GM13976 (cell line): ENCODE measurements around the gene ISM2.
"Not testable (repeated sequence)": the region's sequence is repeated elsewhere in the genome, so short reads cannot be mapped to it uniquely, and the experiment has no call there.

ENCODE experiments used
- DNase-seq: peaks from one replicate; pipeline ENCODE4 v3.0.0; 2012; ENCODE audit warnings: low spot score
- in situ Hi-C: fragments of 300-500 bp; cut with MboI; formaldehyde crosslinking; loops from one replicate; pipeline ENCODE4 v1.12.0; 2022; ENCODE audit warnings: low sequenced_read_pairs, mixed read lengths, inconsistent platforms; ENCODE audit not compliant: unreplicated experiment
- TF ChIP-seq, protein P1 (sequence below): IDR thresholded peaks from 2 replicates; pipeline ENCODE4 v1.5.1; 2012; ENCODE audit warnings: borderline replicate concordance, mild to moderate bottlenecking; ENCODE audit not compliant: insufficient read depth; ENCODE audit errors: extremely low read depth, missing control alignments, control extremely low read depth

ISM2 gene

GRCh38 chr14:77498120-77498979 lies at the start of gene ISM2:
Gene ISM2, minus strand, starts transcription at chr14:77498816. Its CDS starts 23 bp downstream, at chr14:77498793.
- TF ChIP-seq, protein P1, sequence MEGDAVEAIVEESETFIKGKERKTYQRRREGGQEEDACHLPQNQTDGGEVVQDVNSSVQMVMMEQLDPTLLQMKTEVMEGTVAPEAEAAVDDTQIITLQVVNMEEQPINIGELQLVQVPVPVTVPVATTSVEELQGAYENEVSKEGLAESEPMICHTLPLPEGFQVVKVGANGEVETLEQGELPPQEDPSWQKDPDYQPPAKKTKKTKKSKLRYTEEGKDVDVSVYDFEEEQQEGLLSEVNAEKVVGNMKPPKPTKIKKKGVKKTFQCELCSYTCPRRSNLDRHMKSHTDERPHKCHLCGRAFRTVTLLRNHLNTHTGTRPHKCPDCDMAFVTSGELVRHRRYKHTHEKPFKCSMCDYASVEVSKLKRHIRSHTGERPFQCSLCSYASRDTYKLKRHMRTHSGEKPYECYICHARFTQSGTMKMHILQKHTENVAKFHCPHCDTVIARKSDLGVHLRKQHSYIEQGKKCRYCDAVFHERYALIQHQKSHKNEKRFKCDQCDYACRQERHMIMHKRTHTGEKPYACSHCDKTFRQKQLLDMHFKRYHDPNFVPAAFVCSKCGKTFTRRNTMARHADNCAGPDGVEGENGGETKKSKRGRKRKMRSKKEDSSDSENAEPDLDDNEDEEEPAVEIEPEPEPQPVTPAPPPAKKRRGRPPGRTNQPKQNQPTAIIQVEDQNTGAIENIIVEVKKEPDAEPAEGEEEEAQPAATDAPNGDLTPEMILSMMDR = no peak
- in situ Hi-C loops = no loop called here
- DNase-seq = peak; percentile 82

DNA sequence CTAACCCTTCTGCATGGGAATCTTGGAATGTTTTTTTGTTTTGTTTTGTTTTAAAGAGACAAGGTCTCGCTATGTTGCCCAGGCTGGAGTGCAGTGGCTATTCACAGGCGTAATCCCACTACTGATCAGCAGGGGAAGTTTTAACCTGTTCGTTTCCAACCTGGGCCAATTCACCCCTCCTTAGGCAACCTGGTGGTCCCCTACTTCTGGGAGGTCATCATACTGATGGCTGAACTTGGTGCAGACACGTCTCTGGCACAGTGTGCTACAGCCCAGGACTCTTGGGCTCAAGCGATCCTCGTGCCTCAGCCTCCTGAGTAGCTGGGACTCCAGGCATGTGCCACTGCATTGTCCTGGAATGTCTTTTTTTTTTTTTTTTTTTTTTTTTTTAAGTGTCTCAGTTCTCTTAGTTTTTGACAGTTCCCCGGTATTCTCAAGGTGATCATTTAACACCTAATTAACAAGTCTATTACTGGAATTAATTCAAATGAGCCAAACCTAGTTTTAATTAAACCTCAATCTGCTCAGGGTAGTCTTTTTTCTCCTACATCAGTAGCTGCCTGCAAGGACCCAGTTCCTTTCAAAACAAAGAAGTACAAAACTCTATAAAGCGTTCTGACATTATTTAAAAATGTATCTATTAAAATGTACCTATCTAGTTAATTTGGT lies 49.0 kb upstream of the ISM2 start:
- DNase-seq = no peak
- in situ Hi-C loops = no loop called here
- TF ChIP-seq, protein P1 = no peak

GRCh38 chr14:77545171-77545570 lies 46.6 kb upstream of the ISM2 start:
- DNase-seq, in situ Hi-C loops: not testable (repeated sequence)

- TF ChIP-seq, protein P1 = no peak
- in situ Hi-C loops = no loop called here
- DNase-seq = no peak
Measured at GRCh38 chr14:77544571-77544970, 46.0 kb upstream of the ISM2 start.

- DNase-seq = no peak
- TF ChIP-seq, protein P1 = no peak
- in situ Hi-C loops = no loop called here
Measured at GRCh38 chr14:77543637-77544334, 45.2 kb upstream of the ISM2 start.

DNA sequence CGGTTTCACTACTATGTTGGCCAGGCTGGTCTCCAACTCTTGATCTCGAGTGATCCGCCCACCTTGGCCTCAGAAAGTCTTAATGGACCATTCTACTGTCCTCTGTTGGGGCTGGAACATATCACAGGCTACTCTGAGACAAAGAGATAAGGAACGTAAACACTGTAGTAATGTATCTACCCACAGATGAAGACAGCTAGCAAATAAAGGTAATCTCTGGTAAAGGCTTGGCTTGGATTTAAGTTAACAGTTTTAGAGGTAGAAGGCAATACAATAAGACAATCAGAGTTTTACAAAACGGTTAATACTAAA lies 44.6 kb upstream of the ISM2 start:
- in situ Hi-C loops = no loop called here
- no peak for DNase-seq
- TF ChIP-seq, protein P1 = no peak
